Tibial nerve (tissue), 4 donors: ENCODE results near the gene CEP57.

Source experiments
- EP300 ChIP-seq, 2 donors: sonication (generic); formaldehyde crosslinking; IDR thresholded peaks; one replicate each; pipeline ENCODE4 v1.6.1; 2017; ENCODE audit warnings: antibody characterized with exemption in 2 of 2, mild to moderate bottlenecking in 1 of 2
- POLR2A ChIP-seq, 2 donors: fragments of 450-650 bp; IDR thresholded peaks; one replicate each; pipeline ENCODE4 v1.6.1; 2017; ENCODE audit warnings: antibody characterized with exemption in 2 of 2, mild to moderate bottlenecking in 2 of 2, moderate library complexity in 2 of 2
- TF ChIP-seq, protein P1 (sequence below), 5 experiments: fragments of 200-600 bp in 3 of 5; fragments of 450-650 bp in 2 of 5; sonication (generic) in 3 of 5; IDR thresholded peaks; one replicate each; pipeline ENCODE4 v1.5.1; 2016 to 2019; ENCODE audit warnings: antibody characterized with exemption in 5 of 5, mild to moderate bottlenecking in 3 of 5, moderate library complexity in 2 of 5

DNA sequence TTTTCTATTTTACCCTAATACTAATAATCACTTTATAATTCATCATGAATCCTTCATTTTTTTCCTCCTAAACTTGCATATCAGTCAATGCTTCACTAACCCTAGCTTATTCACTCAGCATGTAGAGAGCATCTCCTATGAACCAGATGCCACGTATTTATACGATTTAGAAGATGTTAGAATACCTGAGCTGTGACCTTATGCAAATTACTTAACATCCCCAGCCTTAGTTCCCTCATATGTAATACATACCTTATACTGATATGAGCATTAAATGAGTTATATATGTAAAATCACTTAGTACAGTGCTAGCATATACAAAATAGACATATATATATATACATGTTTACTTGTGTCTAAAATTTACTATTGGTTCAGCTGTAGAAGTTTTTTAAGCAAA lies 9.8 kb upstream of the CEP57 start:
- TF ChIP-seq, protein P1, sequence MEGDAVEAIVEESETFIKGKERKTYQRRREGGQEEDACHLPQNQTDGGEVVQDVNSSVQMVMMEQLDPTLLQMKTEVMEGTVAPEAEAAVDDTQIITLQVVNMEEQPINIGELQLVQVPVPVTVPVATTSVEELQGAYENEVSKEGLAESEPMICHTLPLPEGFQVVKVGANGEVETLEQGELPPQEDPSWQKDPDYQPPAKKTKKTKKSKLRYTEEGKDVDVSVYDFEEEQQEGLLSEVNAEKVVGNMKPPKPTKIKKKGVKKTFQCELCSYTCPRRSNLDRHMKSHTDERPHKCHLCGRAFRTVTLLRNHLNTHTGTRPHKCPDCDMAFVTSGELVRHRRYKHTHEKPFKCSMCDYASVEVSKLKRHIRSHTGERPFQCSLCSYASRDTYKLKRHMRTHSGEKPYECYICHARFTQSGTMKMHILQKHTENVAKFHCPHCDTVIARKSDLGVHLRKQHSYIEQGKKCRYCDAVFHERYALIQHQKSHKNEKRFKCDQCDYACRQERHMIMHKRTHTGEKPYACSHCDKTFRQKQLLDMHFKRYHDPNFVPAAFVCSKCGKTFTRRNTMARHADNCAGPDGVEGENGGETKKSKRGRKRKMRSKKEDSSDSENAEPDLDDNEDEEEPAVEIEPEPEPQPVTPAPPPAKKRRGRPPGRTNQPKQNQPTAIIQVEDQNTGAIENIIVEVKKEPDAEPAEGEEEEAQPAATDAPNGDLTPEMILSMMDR (IDR thresholded peaks at IDR 0.05), result no peak
- TF ChIP-seq POLR2A (IDR thresholded peaks at IDR 0.05) (no peak), EP300 (IDR thresholded peaks at IDR 0.05) (no peak)
